ENCODE data around the gene CHST15. TPM values are rescaled to one million over a fixed set of nuclear protein-coding genes. Genes with fewer than 3 reads are reported as not detected.

CHST15 gene
- total and polyA plus RNA-seq, 8 donors = 2.6 to 30.4 (median 14.6) TPM

DNA sequence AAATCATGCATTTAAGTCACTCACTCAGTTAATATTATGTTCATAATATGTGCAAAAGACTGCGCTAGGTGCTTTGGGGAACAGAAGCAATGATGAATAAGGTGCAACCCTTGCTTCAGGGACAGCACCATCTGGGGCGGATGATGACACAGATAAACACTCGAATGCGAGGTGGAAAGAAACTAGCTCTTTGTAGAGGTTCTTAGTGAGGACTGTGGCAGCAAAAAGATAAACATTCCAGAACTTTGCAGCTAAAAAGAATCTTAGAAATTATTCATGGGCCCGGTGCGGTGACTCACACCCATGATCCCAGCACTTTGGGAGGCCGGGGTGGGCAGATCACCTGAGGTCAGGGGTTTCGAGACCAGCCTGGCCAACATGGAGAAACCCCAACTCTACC, 29.8 kb upstream of the CHST15 start:
- Histone ChIP-seq H3K9me3 (no peaks in the 10 kb centered on the region), H3K27me3 (no peaks in the 10 kb centered on the region), H3K4me3 (no peak overlapping the region), H3K27ac (no peak overlapping the region), H3K4me1 (peaks cover 0 to 9% (median 0%) of the 10 kb centered on the region in 4 donors), H3K36me3 (no peaks in the 10 kb centered on the region)
- intact Hi-C loops (cut with DNase I; ENCODE audit: low total_unique reads) = no loop called here
- DNase-seq = no peak
- no peak for TF ChIP-seq POLR2A (IDR thresholded peaks at IDR 0.05)
- no peak for TF ChIP-seq EP300 (IDR thresholded peaks at IDR 0.05)
- TF ChIP-seq, protein P1, sequence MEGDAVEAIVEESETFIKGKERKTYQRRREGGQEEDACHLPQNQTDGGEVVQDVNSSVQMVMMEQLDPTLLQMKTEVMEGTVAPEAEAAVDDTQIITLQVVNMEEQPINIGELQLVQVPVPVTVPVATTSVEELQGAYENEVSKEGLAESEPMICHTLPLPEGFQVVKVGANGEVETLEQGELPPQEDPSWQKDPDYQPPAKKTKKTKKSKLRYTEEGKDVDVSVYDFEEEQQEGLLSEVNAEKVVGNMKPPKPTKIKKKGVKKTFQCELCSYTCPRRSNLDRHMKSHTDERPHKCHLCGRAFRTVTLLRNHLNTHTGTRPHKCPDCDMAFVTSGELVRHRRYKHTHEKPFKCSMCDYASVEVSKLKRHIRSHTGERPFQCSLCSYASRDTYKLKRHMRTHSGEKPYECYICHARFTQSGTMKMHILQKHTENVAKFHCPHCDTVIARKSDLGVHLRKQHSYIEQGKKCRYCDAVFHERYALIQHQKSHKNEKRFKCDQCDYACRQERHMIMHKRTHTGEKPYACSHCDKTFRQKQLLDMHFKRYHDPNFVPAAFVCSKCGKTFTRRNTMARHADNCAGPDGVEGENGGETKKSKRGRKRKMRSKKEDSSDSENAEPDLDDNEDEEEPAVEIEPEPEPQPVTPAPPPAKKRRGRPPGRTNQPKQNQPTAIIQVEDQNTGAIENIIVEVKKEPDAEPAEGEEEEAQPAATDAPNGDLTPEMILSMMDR (IDR thresholded peaks at IDR 0.05) = no peak
- no peak for TF ChIP-seq POLR2AphosphoS5 (IDR thresholded peaks at IDR 0.05)
- 78 to 92% (median 88%) methylated on average over 8 of the region's 8 CpGs for WGBS, 5 donors

GRCh38 chr10:124122211-124122610, 28.8 kb upstream of the CHST15 start:
- TF ChIP-seq POLR2AphosphoS5 (IDR thresholded peaks at IDR 0.05) (no peak), EP300 (IDR thresholded peaks at IDR 0.05) (no peak), POLR2A (IDR thresholded peaks at IDR 0.05) (no peak)
- TF ChIP-seq, protein P1 (IDR thresholded peaks at IDR 0.05) = no peak
- no peak for DNase-seq
- intact Hi-C loops (cut with DNase I; ENCODE audit: low total_unique reads) = no loop called here
- no peaks in the 10 kb centered on the region for H3K36me3 ChIP-seq
- WGBS, 5 donors = 84 to 94% (median 93%) methylated on average over 13 of the region's 13 CpGs
- H3K27me3 ChIP-seq = no peaks in the 10 kb centered on the region
- H3K9me3 ChIP-seq = no peaks in the 10 kb centered on the region
- peaks cover 0 to 9% (median 3%) of the 10 kb centered on the region in 4 donors for H3K4me1 ChIP-seq
- H3K4me3 ChIP-seq = no peak overlapping the region
- no peak overlapping the region for H3K27ac ChIP-seq

- no peak overlapping the region for H3K4me3 ChIP-seq
- no peak for DNase-seq
- 77 to 93% (median 87%) methylated on average over 4 of the region's 4 CpGs for WGBS, 5 donors
- TF ChIP-seq, protein P1 (IDR thresholded peaks at IDR 0.05) = no peak
- no peak for TF ChIP-seq EP300 (IDR thresholded peaks at IDR 0.05)
- no peak for TF ChIP-seq POLR2A (IDR thresholded peaks at IDR 0.05)
- TF ChIP-seq POLR2AphosphoS5 (IDR thresholded peaks at IDR 0.05) = no peak
- H3K36me3 ChIP-seq = no peaks in the 10 kb centered on the region
- intact Hi-C loops (cut with DNase I; ENCODE audit: low total_unique reads) = no loop called here
- H3K9me3 ChIP-seq = no peaks in the 10 kb centered on the region
- no peak overlapping the region for H3K27ac ChIP-seq
- H3K27me3 ChIP-seq = no peaks in the 10 kb centered on the region
- H3K4me1 ChIP-seq = peaks cover 0 to 9% (median 8%) of the 10 kb centered on the region in 4 donors
Measured at GRCh38 chr10:124120410-124121061, 27.1 kb upstream of the CHST15 start.

DNA sequence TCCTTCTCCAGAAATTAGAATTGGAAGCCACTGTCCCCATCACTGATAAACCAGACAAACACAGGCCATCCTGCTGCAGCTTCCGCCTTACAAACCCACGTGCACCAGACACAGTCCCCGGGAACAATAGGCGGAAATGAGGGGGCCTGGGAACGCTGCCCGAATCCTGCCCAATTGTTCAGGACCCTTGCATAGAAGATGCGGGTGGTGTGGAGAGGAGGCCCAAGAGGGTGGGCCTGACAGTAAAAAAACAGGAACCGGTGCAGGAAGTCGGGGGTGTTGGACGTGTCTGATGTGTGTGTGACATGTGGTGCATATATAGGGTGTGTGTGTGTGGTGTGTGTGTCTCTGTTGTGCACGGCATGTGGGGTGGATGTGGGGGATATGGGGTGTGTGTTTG, 26.5 kb upstream of the CHST15 start:
- Histone ChIP-seq H3K27ac (no peak overlapping the region), H3K4me1 (peaks cover 0 to 9% (median 8%) of the 10 kb centered on the region in 4 donors), H3K27me3 (no peaks in the 10 kb centered on the region), H3K4me3 (no peak overlapping the region), H3K36me3 (no peaks in the 10 kb centered on the region), H3K9me3 (no peaks in the 10 kb centered on the region)
- intact Hi-C loops (cut with DNase I; ENCODE audit: low total_unique reads) = no loop called here
- 65 to 78% (median 72%) methylated on average over 11 of the region's 11 CpGs for WGBS, 5 donors
- peak in 1 of 2 donors; percentile 74 for DNase-seq
- TF ChIP-seq POLR2AphosphoS5 (IDR thresholded peaks at IDR 0.05) = no peak
- TF ChIP-seq EP300 (IDR thresholded peaks at IDR 0.05) = no peak
- TF ChIP-seq, protein P1 (IDR thresholded peaks at IDR 0.05) = no peak
- no peak for TF ChIP-seq POLR2A (IDR thresholded peaks at IDR 0.05)
